ENCODE results near the gene NCK2. TPM values are rescaled to one million over a fixed set of nuclear protein-coding genes. Genes with fewer than 3 reads are reported as not detected.

NCK2 gene
- total RNA-seq, 1 donor from 2014 or later, result 82.9 TPM

- peaks cover 1% of the 10 kb centered on the region for H3K36me3 ChIP-seq (ENCODE audit: control insufficient read depth, insufficient read depth, low read length)
- H3K27me3 ChIP-seq (ENCODE audit: control insufficient read depth, insufficient read depth, low read length), result no peaks in the 10 kb centered on the region
- no peak overlapping the region for H3K4me3 ChIP-seq (ENCODE audit: low read depth, low read length)
- no peak for DNase-seq (ENCODE audit: low read depth)
- no peak for TF ChIP-seq CTCF (IDR thresholded peaks at IDR 0.05; ENCODE audit: insufficient read depth, low read length, poor library complexity, severe bottlenecking)
Measured at GRCh38 chr2:105765415-105766299, 20.9 kb downstream of the NCK2 start.

- peaks cover 1% of the 10 kb centered on the region for H3K36me3 ChIP-seq (ENCODE audit: control insufficient read depth, insufficient read depth, low read length)
- no peaks in the 10 kb centered on the region for H3K27me3 ChIP-seq (ENCODE audit: control insufficient read depth, insufficient read depth, low read length)
- no peak overlapping the region for H3K4me3 ChIP-seq (ENCODE audit: low read depth, low read length)
- DNase-seq (ENCODE audit: low read depth), result no peak
- TF ChIP-seq CTCF (IDR thresholded peaks at IDR 0.05; ENCODE audit: insufficient read depth, low read length, poor library complexity, severe bottlenecking), result no peak
Measured at GRCh38 chr2:105766300-105766866, 21.7 kb downstream of the NCK2 start.

DNA sequence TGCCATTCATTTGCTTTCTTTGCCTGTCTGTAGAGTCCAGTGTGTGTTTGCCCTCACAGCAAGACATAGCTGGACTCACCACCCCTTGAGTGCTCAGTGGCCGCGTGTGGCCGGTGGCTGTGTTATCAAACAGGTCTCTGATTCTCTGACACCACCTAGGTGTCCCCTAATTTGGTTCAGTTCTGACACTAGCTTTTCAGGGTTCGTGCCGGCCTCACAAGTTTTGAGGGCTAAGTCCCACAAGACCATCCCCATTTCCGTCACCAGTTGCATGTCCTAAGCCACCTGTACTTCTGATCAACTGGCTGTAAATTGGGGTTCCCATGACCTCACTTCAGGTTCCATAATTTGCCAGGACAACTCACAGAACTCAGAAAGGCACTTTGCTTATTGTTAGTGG lies 23.5 kb downstream of the NCK2 start:
- Histone ChIP-seq H3K27me3 (ENCODE audit: control insufficient read depth, insufficient read depth, low read length) (no peaks in the 10 kb centered on the region), H3K4me3 (ENCODE audit: low read depth, low read length) (no peak overlapping the region), H3K36me3 (ENCODE audit: control insufficient read depth, insufficient read depth, low read length) (peaks cover under 1% of the 10 kb centered on the region)
- DNase-seq (ENCODE audit: low read depth), result no peak
- TF ChIP-seq CTCF (IDR thresholded peaks at IDR 0.05; ENCODE audit: insufficient read depth, low read length, poor library complexity, severe bottlenecking), result no peak

DNA sequence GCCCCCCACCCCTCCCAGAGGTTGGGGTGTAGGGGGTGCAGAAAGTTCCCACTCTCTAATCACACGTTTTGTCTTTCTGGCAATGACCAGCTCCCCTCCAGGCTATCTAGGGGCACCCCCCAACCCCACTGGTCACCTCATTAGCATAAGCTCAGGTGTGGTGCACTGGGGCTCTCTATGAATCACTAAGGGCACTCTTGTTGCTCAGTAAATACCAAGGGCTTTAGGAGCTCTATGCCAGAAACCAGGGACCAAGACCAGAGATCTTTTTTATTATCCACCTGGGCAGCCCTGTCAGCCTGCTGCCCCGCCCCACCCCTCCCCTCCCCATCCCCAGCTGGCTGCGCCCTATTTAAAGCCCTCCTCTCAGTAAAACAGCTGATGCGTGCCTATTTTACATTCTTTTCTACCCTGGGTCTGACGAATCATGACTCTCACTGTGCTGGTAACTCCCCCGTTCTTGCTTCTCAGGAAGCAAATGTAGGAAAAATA lies 24.3 kb downstream of the NCK2 start:
- H3K36me3 ChIP-seq (ENCODE audit: control insufficient read depth, insufficient read depth, low read length), result no peaks in the 10 kb centered on the region
- DNase-seq (ENCODE audit: low read depth), result peak; percentile 74
- no peaks in the 10 kb centered on the region for H3K27me3 ChIP-seq (ENCODE audit: control insufficient read depth, insufficient read depth, low read length)
- no peak for TF ChIP-seq CTCF (IDR thresholded peaks at IDR 0.05; ENCODE audit: insufficient read depth, low read length, poor library complexity, severe bottlenecking)
- no peak overlapping the region for H3K4me3 ChIP-seq (ENCODE audit: low read depth, low read length)

- no peaks in the 10 kb centered on the region for H3K27me3 ChIP-seq (ENCODE audit: control insufficient read depth, insufficient read depth, low read length)
- no peak overlapping the region for H3K4me3 ChIP-seq (ENCODE audit: low read depth, low read length)
Measured at GRCh38 chr2:105769504-105769903, 24.8 kb downstream of the NCK2 start.

More at GRCh38 chr2:105769504-105769903, 24.8 kb downstream of the NCK2 start:
- no peaks in the 10 kb centered on the region for H3K36me3 ChIP-seq (ENCODE audit: control insufficient read depth, insufficient read depth, low read length)
- TF ChIP-seq CTCF (IDR thresholded peaks at IDR 0.05; ENCODE audit: insufficient read depth, low read length, poor library complexity, severe bottlenecking), result peak; percentile 66
- no peak for DNase-seq (ENCODE audit: low read depth)
